GM12891 (cell line): ENCODE data around the gene NET1.

ENCODE experiments used
- DNase-seq: peaks from one replicate; pipeline ENCODE4 v3.0.0; 2011; ENCODE audit warnings: low spot score; ENCODE audit not compliant: insufficient read length
- FAIRE-seq: peaks from 2 replicates; lab custom pipeline; 2011; peaks lifted over from hg19 to GRCh38; lab: Jason Lieb, UNC
- PAX5 ChIP-seq: IDR thresholded peaks from 2 replicates; pipeline ENCODE4 v1.6.1; 2011; ENCODE audit warnings: low read length, moderate library complexity, mild to moderate bottlenecking; ENCODE audit not compliant: insufficient read depth, severe bottlenecking
- POLR2A ChIP-seq: IDR thresholded peaks from 2 replicates; pipeline ENCODE4 v1.6.1; 2011; ENCODE audit warnings: low read depth, low read length, control low read depth
- POLR2AphosphoS5 ChIP-seq: IDR thresholded peaks from 2 replicates; pipeline ENCODE4 v1.6.1; 2011; ENCODE audit warnings: low read depth, low read length, control low read depth
- POU2F2 ChIP-seq: IDR thresholded peaks from 2 replicates; pipeline ENCODE4 v1.6.1; 2011; ENCODE audit warnings: low read depth, mild to moderate bottlenecking, control low read depth, low read length, moderate library complexity
- SPI1 ChIP-seq: IDR thresholded peaks from 2 replicates; pipeline ENCODE4 v1.6.1; 2011; ENCODE audit warnings: low read depth, low read length, control low read depth
- TAF1 ChIP-seq: IDR thresholded peaks from 2 replicates; pipeline ENCODE4 v1.6.1; 2011; ENCODE audit warnings: low read depth, low read length, control low read depth

NET1 gene

GRCh38 chr10:5480162-5480941 is 68.0 kb downstream of the NET1 start:
- FAIRE-seq = no peak
- no peak for TF ChIP-seq POLR2A
- no peak for TF ChIP-seq TAF1
- no peak for TF ChIP-seq POLR2AphosphoS5
- TF ChIP-seq SPI1 = no peak
- TF ChIP-seq POU2F2 = no peak
- TF ChIP-seq PAX5 = no peak
- DNase-seq = no peak

GRCh38 chr10:5481121-5481520 is 68.8 kb downstream of the NET1 start:
- no peak for DNase-seq
- FAIRE-seq = no peak
- TF ChIP-seq PAX5 = no peak
- TF ChIP-seq POLR2A = no peak
- no peak for TF ChIP-seq TAF1
- TF ChIP-seq POLR2AphosphoS5 = no peak
- TF ChIP-seq POU2F2 = no peak

- no peak for TF ChIP-seq TAF1
- no peak for TF ChIP-seq POU2F2
- TF ChIP-seq POLR2A = no peak
- no peak for TF ChIP-seq POLR2AphosphoS5
- no peak for DNase-seq
- no peak for FAIRE-seq
Observed at GRCh38 chr10:5482016-5482415, 69.7 kb downstream of the NET1 start.

GRCh38 chr10:5484205-5484604 is 71.8 kb downstream of the NET1 start:
- no peak for TF ChIP-seq TAF1
- no peak for TF ChIP-seq SPI1
- TF ChIP-seq PAX5 = no peak
- no peak for TF ChIP-seq POLR2A
- no peak for TF ChIP-seq POU2F2
- no peak for TF ChIP-seq POLR2AphosphoS5
- FAIRE-seq (no peak), DNase-seq (no peak)

GRCh38 chr10:5485290-5485689 is 72.9 kb downstream of the NET1 start:
- TF ChIP-seq POLR2A = no peak
- TF ChIP-seq SPI1 = no peak
- no peak for TF ChIP-seq TAF1
- TF ChIP-seq POLR2AphosphoS5 = no peak
- TF ChIP-seq POU2F2 = no peak
- TF ChIP-seq PAX5 = no peak
- no peak for FAIRE-seq
- no peak for DNase-seq

- FAIRE-seq (no peak), DNase-seq (no peak)
- TF ChIP-seq POLR2AphosphoS5 = no peak
- no peak for TF ChIP-seq TAF1
- TF ChIP-seq POLR2A = no peak
- no peak for TF ChIP-seq POU2F2
- TF ChIP-seq PAX5 = no peak
- TF ChIP-seq SPI1 = no peak
Observed at GRCh38 chr10:5485948-5486852, 73.8 kb downstream of the NET1 start.

GRCh38 chr10:5486853-5487235 is 74.5 kb downstream of the NET1 start:
- TF ChIP-seq PAX5 = no peak
- TF ChIP-seq SPI1 = no peak
- TF ChIP-seq POLR2AphosphoS5 = no peak
- TF ChIP-seq POLR2A = no peak
- no peak for TF ChIP-seq POU2F2
- no peak for TF ChIP-seq TAF1
- DNase-seq = no peak
- FAIRE-seq = no peak

- FAIRE-seq (no peak), DNase-seq (no peak)
- TF ChIP-seq POLR2A (no peak), SPI1 (no peak), POU2F2 (no peak), TAF1 (no peak), PAX5 (no peak)
Observed at GRCh38 chr10:5488272-5489161, 76.2 kb downstream of the NET1 start.

- TF ChIP-seq POLR2AphosphoS5 (no peak), PAX5 (no peak), SPI1 (no peak), POLR2A (no peak)
- FAIRE-seq = no peak
- DNase-seq = no peak
Observed at GRCh38 chr10:5490032-5490431, 77.7 kb downstream of the NET1 start.
